Suprapubic skin (tissue), 4 donors: ENCODE results near the gene TBCA. TPM values are rescaled to one million over a fixed set of nuclear protein-coding genes. Genes with fewer than 3 reads are reported as not detected.

Source experiments
- DNase-seq, 2 donors: peaks; one replicate each; pipeline ENCODE4 v3.0.0-alpha.2; 2019; ENCODE audit warnings: low spot score in 2 of 2
- H3K27ac ChIP-seq: fragments of 200-600 bp; sonication (generic); one replicate; pipeline ENCODE4 v1.5.1; 2019
- H3K27me3 ChIP-seq: fragments of 200-600 bp; sonication (generic); one replicate; pipeline ENCODE4 v1.5.1; 2019
- H3K36me3 ChIP-seq: fragments of 200-600 bp; sonication (generic); one replicate; pipeline ENCODE4 v1.5.1; 2019
- H3K4me1 ChIP-seq: fragments of 200-600 bp; sonication (generic); one replicate; pipeline ENCODE4 v1.5.1; 2019
- H3K4me3 ChIP-seq: fragments of 200-600 bp; sonication (generic); one replicate; pipeline ENCODE4 v1.5.1; 2019; ENCODE audit warnings: mild to moderate bottlenecking
- H3K9me3 ChIP-seq: fragments of 200-600 bp; sonication (generic); one replicate; pipeline ENCODE4 v1.5.1; 2019
- EP300 ChIP-seq: sonication (generic); formaldehyde crosslinking; IDR thresholded peaks from one replicate; pipeline ENCODE4 v1.6.1; 2017; ENCODE audit warnings: antibody characterized with exemption
- POLR2A ChIP-seq, 2 donors: fragments of 450-650 bp; IDR thresholded peaks; one replicate each; pipeline ENCODE4 v1.6.1; 2017; ENCODE audit warnings: antibody characterized with exemption in 2 of 2, mild to moderate bottlenecking in 2 of 2, moderate library complexity in 2 of 2
- POLR2AphosphoS5 ChIP-seq, 3 donors: sonication (generic); formaldehyde crosslinking; IDR thresholded peaks; one replicate each; pipeline ENCODE4 v1.6.1; 2017; ENCODE audit warnings: antibody characterized with exemption in 3 of 3
- WGBS: methylation state at CpG from one replicate; pipeline ENCODE4 v1.1.5; 2018; 5-methylcytosine and 5-hydroxymethylcytosine counted together
- total RNA-seq, 4 donors: library from RNA; depleted of rRNA; stranded (reverse); fragments of >200 nt; gene quantifications; one replicate each; pipeline ENCODE4 v1.1.0, GENCODE V29; 2016
- TF ChIP-seq, protein P1 (sequence below), 2 donors: fragments of 200-600 bp in 1 of 2; fragments of 450-650 bp in 1 of 2; sonication (generic) in 1 of 2; IDR thresholded peaks; one replicate each; pipeline ENCODE4 v1.5.1; 2016 to 2019; ENCODE audit warnings: antibody characterized with exemption in 2 of 2, mild to moderate bottlenecking in 1 of 2, moderate library complexity in 1 of 2

The TBCA gene
- total RNA-seq, 4 donors from 2014 or later = 74.7 to 120 (median 94.5) TPM

DNA sequence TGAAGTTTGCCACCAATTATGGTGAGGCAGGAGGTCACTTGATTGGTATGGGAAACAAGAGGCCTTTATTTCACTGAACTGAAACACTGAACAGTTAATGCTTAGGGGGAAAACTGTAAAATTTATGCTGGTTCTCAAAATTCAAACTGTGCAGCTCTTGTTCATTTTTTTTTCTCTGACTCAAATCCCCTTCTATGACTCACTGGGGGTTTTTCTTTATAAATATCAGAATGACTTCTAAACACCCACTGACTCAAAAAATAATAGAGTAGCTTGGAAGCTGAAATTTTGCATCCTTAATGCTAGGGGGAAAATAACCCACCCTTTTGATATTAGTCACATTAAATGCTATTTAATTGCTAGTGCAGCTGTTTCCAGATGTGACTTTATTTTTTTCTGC, 113.5 kb downstream of the TBCA start:
- peaks cover 26% of the 10 kb centered on the region for H3K27me3 ChIP-seq
- no peak overlapping the region for H3K27ac ChIP-seq
- H3K4me3 ChIP-seq = no peak overlapping the region
- TF ChIP-seq POLR2A (IDR thresholded peaks at IDR 0.05) (no peak), EP300 (no peak), POLR2AphosphoS5 (IDR thresholded peaks at IDR 0.05) (no peak)
- TF ChIP-seq, protein P1, sequence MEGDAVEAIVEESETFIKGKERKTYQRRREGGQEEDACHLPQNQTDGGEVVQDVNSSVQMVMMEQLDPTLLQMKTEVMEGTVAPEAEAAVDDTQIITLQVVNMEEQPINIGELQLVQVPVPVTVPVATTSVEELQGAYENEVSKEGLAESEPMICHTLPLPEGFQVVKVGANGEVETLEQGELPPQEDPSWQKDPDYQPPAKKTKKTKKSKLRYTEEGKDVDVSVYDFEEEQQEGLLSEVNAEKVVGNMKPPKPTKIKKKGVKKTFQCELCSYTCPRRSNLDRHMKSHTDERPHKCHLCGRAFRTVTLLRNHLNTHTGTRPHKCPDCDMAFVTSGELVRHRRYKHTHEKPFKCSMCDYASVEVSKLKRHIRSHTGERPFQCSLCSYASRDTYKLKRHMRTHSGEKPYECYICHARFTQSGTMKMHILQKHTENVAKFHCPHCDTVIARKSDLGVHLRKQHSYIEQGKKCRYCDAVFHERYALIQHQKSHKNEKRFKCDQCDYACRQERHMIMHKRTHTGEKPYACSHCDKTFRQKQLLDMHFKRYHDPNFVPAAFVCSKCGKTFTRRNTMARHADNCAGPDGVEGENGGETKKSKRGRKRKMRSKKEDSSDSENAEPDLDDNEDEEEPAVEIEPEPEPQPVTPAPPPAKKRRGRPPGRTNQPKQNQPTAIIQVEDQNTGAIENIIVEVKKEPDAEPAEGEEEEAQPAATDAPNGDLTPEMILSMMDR (IDR thresholded peaks at IDR 0.05) = no peak
- no peaks in the 10 kb centered on the region for H3K9me3 ChIP-seq
- H3K36me3 ChIP-seq = no peaks in the 10 kb centered on the region
- H3K4me1 ChIP-seq = no peaks in the 10 kb centered on the region
- no peak for DNase-seq

DNA sequence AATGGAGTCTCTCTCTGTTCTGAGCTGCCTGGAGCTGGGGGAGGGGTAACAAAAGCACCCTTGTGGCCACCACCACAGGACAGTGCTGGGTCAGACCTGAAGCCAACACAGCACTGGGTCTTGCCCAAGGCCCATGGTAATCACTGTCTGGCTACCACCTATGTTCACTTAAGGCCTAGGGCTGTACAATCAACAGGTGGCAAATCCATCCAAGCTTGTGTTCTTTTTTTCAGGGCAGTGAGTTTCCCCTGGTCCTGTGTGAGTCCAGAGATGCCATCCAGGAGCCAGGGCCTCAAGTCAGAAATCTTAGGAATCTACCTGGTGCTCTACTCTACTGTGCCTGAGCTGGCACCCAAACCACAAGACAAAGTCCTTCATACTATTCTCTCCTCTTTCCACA, 117.5 kb downstream of the TBCA start:
- Histone ChIP-seq H3K4me1 (no peaks in the 10 kb centered on the region), H3K36me3 (no peaks in the 10 kb centered on the region), H3K4me3 (no peak overlapping the region), H3K9me3 (no peaks in the 10 kb centered on the region), H3K27me3 (peaks cover 11% of the 10 kb centered on the region), H3K27ac (no peak overlapping the region)
- no peak for DNase-seq
- TF ChIP-seq POLR2A (IDR thresholded peaks at IDR 0.05) = no peak
- TF ChIP-seq EP300 = no peak
- TF ChIP-seq, protein P1 (IDR thresholded peaks at IDR 0.05) = no peak
- no peak for TF ChIP-seq POLR2AphosphoS5 (IDR thresholded peaks at IDR 0.05)

DNA sequence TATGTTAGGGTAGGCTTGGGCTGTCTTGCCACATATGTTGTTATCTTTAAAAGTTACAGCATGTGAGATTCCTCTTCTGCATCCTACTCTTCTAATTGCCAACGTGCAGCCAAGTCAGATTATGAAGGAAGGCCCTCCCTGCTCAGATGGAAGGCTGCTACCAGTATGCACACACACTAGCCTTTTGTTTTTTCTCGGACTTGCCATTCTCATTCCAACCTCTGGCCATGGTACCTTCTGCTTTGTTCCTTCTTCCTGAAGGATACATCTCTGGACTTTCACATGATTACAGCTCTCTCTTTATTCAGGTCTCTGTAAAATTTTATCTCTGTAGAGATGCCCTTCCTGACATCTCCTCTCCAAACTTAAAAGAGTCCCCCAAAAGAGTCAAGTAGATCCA, 124.8 kb downstream of the TBCA start:
- 50% methylated on average over 2 of the region's 2 CpGs for WGBS
- peaks cover 52% of the 10 kb centered on the region for H3K27me3 ChIP-seq

DNA sequence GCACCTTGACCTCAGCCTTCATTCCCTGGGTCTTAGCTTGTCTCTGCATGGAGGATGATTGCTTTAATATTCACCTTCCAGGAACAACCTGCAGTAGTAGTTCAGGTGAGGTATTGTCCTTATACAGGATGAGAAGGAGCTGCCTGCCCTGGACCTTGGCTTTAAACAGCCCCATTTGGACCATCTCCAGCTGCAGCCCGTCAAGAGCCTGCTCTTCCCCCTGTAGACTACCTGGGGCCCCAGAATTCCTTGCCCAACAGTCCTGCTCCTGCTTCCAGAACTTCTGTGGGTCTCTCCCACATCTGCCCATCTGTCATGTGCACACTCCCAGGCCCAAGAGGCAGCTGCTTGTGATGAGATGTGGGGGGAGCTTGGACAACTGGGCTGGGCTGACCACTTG, 125.5 kb downstream of the TBCA start:
- H3K27me3 ChIP-seq = peaks cover 59% of the 10 kb centered on the region
- no peak for DNase-seq
- TF ChIP-seq, protein P1 (IDR thresholded peaks at IDR 0.05) = no peak
- no peaks in the 10 kb centered on the region for H3K36me3 ChIP-seq
- no peaks in the 10 kb centered on the region for H3K9me3 ChIP-seq
- H3K4me3 ChIP-seq = no peak overlapping the region
- H3K4me1 ChIP-seq = peaks cover under 1% of the 10 kb centered on the region
- WGBS = 63% methylated on average over 1 of the region's 1 CpG
- no peak overlapping the region for H3K27ac ChIP-seq

More for the DNA sequence above, 124.8 kb downstream of the TBCA start:
- Histone ChIP-seq H3K4me3 (no peak overlapping the region), H3K27ac (no peak overlapping the region), H3K36me3 (no peaks in the 10 kb centered on the region), H3K4me1 (no peaks in the 10 kb centered on the region), H3K9me3 (no peaks in the 10 kb centered on the region)
- TF ChIP-seq POLR2AphosphoS5 (IDR thresholded peaks at IDR 0.05) (no peak), POLR2A (IDR thresholded peaks at IDR 0.05) (no peak), EP300 (no peak)
- TF ChIP-seq, protein P1 (IDR thresholded peaks at IDR 0.05) = no peak
- DNase-seq = no peak

DNA sequence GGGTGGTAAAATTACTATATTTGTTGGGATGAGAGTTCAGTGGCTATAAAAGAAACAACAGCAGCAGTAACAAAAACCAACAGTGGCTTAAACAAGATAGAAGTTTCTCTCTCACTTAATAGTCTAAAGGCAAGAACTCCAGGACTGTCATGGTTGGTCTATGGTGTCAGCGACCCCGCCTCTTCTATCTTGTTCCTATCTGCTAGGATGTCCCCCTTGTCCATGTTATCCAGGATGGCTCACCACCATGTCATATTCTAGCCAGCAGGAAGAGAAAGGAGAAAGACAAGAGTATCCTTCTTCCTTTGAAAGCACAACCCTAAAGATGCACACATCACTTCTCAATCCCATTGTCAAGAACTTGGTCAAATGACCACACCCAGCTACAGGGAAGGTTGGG, 126.4 kb downstream of the TBCA start:
- H3K9me3 ChIP-seq = no peaks in the 10 kb centered on the region
- H3K4me3 ChIP-seq = no peak overlapping the region
- TF ChIP-seq, protein P1 (IDR thresholded peaks at IDR 0.05) = no peak
- TF ChIP-seq POLR2A (IDR thresholded peaks at IDR 0.05) = no peak
- TF ChIP-seq EP300 = no peak
- TF ChIP-seq POLR2AphosphoS5 (IDR thresholded peaks at IDR 0.05) = no peak
- 89% methylated on average over 2 of the region's 2 CpGs for WGBS
- peaks cover 68% of the 10 kb centered on the region for H3K27me3 ChIP-seq
- H3K36me3 ChIP-seq = no peaks in the 10 kb centered on the region
- DNase-seq = no peak
- no peak overlapping the region for H3K27ac ChIP-seq
- H3K4me1 ChIP-seq = peaks cover 9% of the 10 kb centered on the region
